HG02973 (cell line): Measurements from ENCODE around the gene GEMIN5.
A peak's percentile ranks its signal among the peaks of the same experiment; 100 is the strongest.
"Not testable (repeated sequence)": the region's sequence is repeated elsewhere in the genome, so short reads cannot be mapped to it uniquely, and the experiment has no call there.

Experiments
- ATAC-seq: cut with Tn5 transposase; IDR thresholded peaks from one replicate; pipeline ENCODE4 v1.9.1; 2021; ENCODE audit warnings: moderate library complexity; ENCODE audit not compliant: unreplicated experiment

Gene GEMIN5

GRCh38 chr5:154937718-154938466 is at the start of gene GEMIN5:
Gene GEMIN5 (minus strand): TSS chr5:154938211. CDS start chr5:154938133, 78 bp downstream.
- ATAC-seq, result peak; percentile 81

GRCh38 chr5:154986151-154986550 is 48.1 kb upstream of the GEMIN5 start:
- ATAC-seq, result no peak

- ATAC-seq, result no peak
Observed at GRCh38 chr5:154984946-154985516, 47.0 kb upstream of the GEMIN5 start.

GRCh38 chr5:154978294-154978693 is 40.3 kb upstream of the GEMIN5 start:
- ATAC-seq, result not testable (repeated sequence)

- no peak for ATAC-seq
Observed at GRCh38 chr5:154977409-154977808, 39.4 kb upstream of the GEMIN5 start.

GRCh38 chr5:154976082-154976481 is 38.1 kb upstream of the GEMIN5 start:
- not testable (repeated sequence) for ATAC-seq

GRCh38 chr5:154972476-154973080 is 34.6 kb upstream of the GEMIN5 start:
- ATAC-seq, result no peak

- no peak for ATAC-seq
Observed at GRCh38 chr5:154971501-154971900, 33.5 kb upstream of the GEMIN5 start.

GRCh38 chr5:154970759-154971158 is 32.7 kb upstream of the GEMIN5 start:
- no peak for ATAC-seq

- no peak for ATAC-seq
Observed at GRCh38 chr5:154968953-154969352, 30.9 kb upstream of the GEMIN5 start.

GRCh38 chr5:154967421-154968024 is 29.5 kb upstream of the GEMIN5 start:
- ATAC-seq, result no peak

GRCh38 chr5:154966874-154967273 is 28.9 kb upstream of the GEMIN5 start:
- no peak for ATAC-seq

- ATAC-seq, result no peak
Observed at GRCh38 chr5:154966081-154966841, 28.2 kb upstream of the GEMIN5 start.

GRCh38 chr5:154962494-154962893 is 24.5 kb upstream of the GEMIN5 start:
- ATAC-seq, result peak; percentile 97

- no peak for ATAC-seq
Observed at GRCh38 chr5:154956712-154957111, 18.7 kb upstream of the GEMIN5 start.

- no peak for ATAC-seq
Observed at GRCh38 chr5:154949781-154950180, 11.8 kb upstream of the GEMIN5 start.

GRCh38 chr5:154948313-154948712 is 10.3 kb upstream of the GEMIN5 start:
- no peak for ATAC-seq

GRCh38 chr5:154947778-154948177 is 9.8 kb upstream of the GEMIN5 start:
- ATAC-seq, result no peak

- ATAC-seq, result no peak
Observed at GRCh38 chr5:154945695-154946301, 7.8 kb upstream of the GEMIN5 start.

GRCh38 chr5:154944716-154945115 is 6.7 kb upstream of the GEMIN5 start:
- no peak for ATAC-seq

GRCh38 chr5:154943527-154943926 is 5.5 kb upstream of the GEMIN5 start:
- no peak for ATAC-seq
